D721Med (cell line): Measurements from ENCODE around the gene NCAM2.

Source experiments
- DNase-seq: peaks from one replicate; pipeline ENCODE4 v3.0.0; 2011; ENCODE audit warnings: low spot score; ENCODE audit not compliant: insufficient read length
- FAIRE-seq: peaks from 2 replicates; lab custom pipeline; 2011; peaks lifted over from hg19 to GRCh38; lab: Jason Lieb, UNC
- CTCF ChIP-seq: IDR thresholded peaks from 2 replicates; pipeline ENCODE4 v1.5.1; 2012; ENCODE audit warnings: mild to moderate bottlenecking, control low read depth; ENCODE audit not compliant: insufficient read depth; ENCODE audit errors: missing control alignments

The NCAM2 gene

GRCh38 chr21:21096956-21097355 is 98.7 kb downstream of the NCAM2 start:
- no peak for TF ChIP-seq CTCF
- FAIRE-seq, result no peak

GRCh38 chr21:21097466-21097865 is 99.3 kb downstream of the NCAM2 start:
- DNase-seq, result no peak
- no peak for FAIRE-seq
- no peak for TF ChIP-seq CTCF

More at GRCh38 chr21:21096956-21097355, 98.7 kb downstream of the NCAM2 start:
- DNase-seq, result no peak

GRCh38 chr21:21101911-21102310 is 103.7 kb downstream of the NCAM2 start:
- DNase-seq, result no peak
- TF ChIP-seq CTCF, result peak; percentile 68
- peak; percentile 83 for FAIRE-seq

GRCh38 chr21:21102896-21103295 is 104.7 kb downstream of the NCAM2 start:
- FAIRE-seq (no peak), DNase-seq (no peak)
- TF ChIP-seq CTCF, result no peak

GRCh38 chr21:21103692-21104091 is 105.5 kb downstream of the NCAM2 start:
- TF ChIP-seq CTCF, result no peak
- FAIRE-seq, result peak; percentile 48
- no peak for DNase-seq

GRCh38 chr21:21109736-21110135 is 111.5 kb downstream of the NCAM2 start:
- no peak for TF ChIP-seq CTCF
- DNase-seq (no peak), FAIRE-seq (no peak)

- DNase-seq, result no peak
- no peak for TF ChIP-seq CTCF
- peak; percentile 75 for FAIRE-seq
Measured at GRCh38 chr21:21111309-21111920, 113.2 kb downstream of the NCAM2 start.
